IMR-90 (cell line): Measurements from ENCODE around the gene HOXD12. TPM values are rescaled to one million over a fixed set of nuclear protein-coding genes. Genes with fewer than 3 reads are reported as not detected.

Source experiments
- ATAC-seq: fragments of 200-7000 bp; cut with Tn5 transposase; 2 replicates; pipeline ENCODE4 v1.9.1; 2020; ENCODE audit warnings: low read depth, mild to moderate bottlenecking, moderate library complexity
- BruUV-seq: library from RNA; stranded (reverse); fragments of 400-500 nt; replicated peaks from 2 replicates; lab custom pipeline; 2021; lab: Mats Ljungman, UMichigan
- CTCF ChIA-PET: fragments of 300-600 bp; formaldehyde crosslinking; extraction: SDS; loops from one replicate; lab custom pipeline; 2021; ENCODE audit warnings: antibody characterized with exemption; lab: Yijun Ruan, JAX
- POLR2A ChIA-PET: fragments of 300-600 bp; sonication (Branson Sonifier 250); formaldehyde crosslinking; loops from one replicate; lab custom pipeline; 2022; ENCODE audit warnings: antibody characterized with exemption; ENCODE audit not compliant: unreplicated experiment; lab: Charles Lee
- DNase-seq: peaks from one replicate; pipeline ENCODE4 v3.0.0; 2013
- H2AFZ ChIP-seq: replicated peaks from 2 replicates; pipeline ENCODE3; 2013; ENCODE audit warnings: low read length, mild to moderate bottlenecking; ENCODE audit not compliant: poor library complexity
- H2AK5ac ChIP-seq: 2 replicates; pipeline ENCODE4 v1.6.1; 2013; ENCODE audit warnings: low read depth, low read length, inconsistent platforms
- H2AK9ac ChIP-seq: replicated peaks from 2 replicates; pipeline ENCODE3; 2013; ENCODE audit warnings: mild to moderate bottlenecking, low read depth, low read length, moderate library complexity; ENCODE audit not compliant: poor library complexity
- H2BK120ac ChIP-seq: 2 replicates; pipeline ENCODE4 v1.6.1; 2013; ENCODE audit warnings: low read depth, low read length, inconsistent platforms
- H2BK15ac ChIP-seq: 3 replicates; pipeline ENCODE4 v1.6.1; 2013; ENCODE audit warnings: low read depth, low read length, inconsistent platforms
- H2BK20ac ChIP-seq: 2 replicates; pipeline ENCODE4 v1.6.1; 2013; ENCODE audit warnings: low read depth, mild to moderate bottlenecking, inconsistent platforms, low read length, moderate library complexity
- H2BK5ac ChIP-seq: 2 replicates; pipeline ENCODE4 v1.6.1; 2013; ENCODE audit warnings: mild to moderate bottlenecking, low read depth, low read length, inconsistent platforms; ENCODE audit not compliant: poor library complexity, severe bottlenecking
- H3K14ac ChIP-seq: replicated peaks from 2 replicates; pipeline ENCODE4 v1.6.1; 2013; ENCODE audit warnings: low read depth, low read length, inconsistent platforms
- H3K18ac ChIP-seq: 2 replicates; pipeline ENCODE4 v1.6.1; 2013; ENCODE audit warnings: low read depth, low read length, control low read depth
- H3K23ac ChIP-seq: 2 replicates; pipeline ENCODE4 v1.6.1; 2013; ENCODE audit warnings: low read depth, low read length, inconsistent platforms
- H3K27ac ChIP-seq: 2 replicates; pipeline ENCODE4 v1.5.1; 2013; ENCODE audit warnings: mild to moderate bottlenecking, control low read depth, low read length; ENCODE audit not compliant: insufficient read depth
- H3K27me3 ChIP-seq: 2 replicates; pipeline ENCODE4 v1.6.1; 2013; ENCODE audit warnings: low read length; ENCODE audit not compliant: control insufficient read depth, insufficient read depth
- H3K36me3 ChIP-seq: 2 replicates; pipeline ENCODE4 v1.6.1; 2013; ENCODE audit warnings: low read length, mixed read lengths; ENCODE audit not compliant: control insufficient read depth, insufficient read depth
- H3K4ac ChIP-seq: 2 replicates; pipeline ENCODE4 v1.6.1; 2013; ENCODE audit warnings: low read depth, low read length, inconsistent platforms
- H3K4me1 ChIP-seq: 2 replicates; pipeline ENCODE4 v1.6.1; 2013; ENCODE audit warnings: low read length, mixed read lengths; ENCODE audit not compliant: control insufficient read depth, insufficient read depth
- H3K4me2 ChIP-seq: 2 replicates; pipeline ENCODE4 v1.6.1; 2013; ENCODE audit warnings: low read depth, mild to moderate bottlenecking, control low read depth, low read length, moderate library complexity
- H3K4me3 ChIP-seq: 2 replicates; pipeline ENCODE4 v1.5.1; 2013; ENCODE audit warnings: low read depth, mild to moderate bottlenecking, control low read depth, low read length, moderate library complexity; ENCODE audit not compliant: insufficient read depth
- H3K56ac ChIP-seq: 2 replicates; pipeline ENCODE4 v1.6.1; 2013; ENCODE audit warnings: low read length, inconsistent platforms; ENCODE audit not compliant: insufficient read depth; ENCODE audit errors: extremely low read depth
- H3K79me1 ChIP-seq, 2 experiments: 2 replicates each; pipeline ENCODE4 v1.6.1; 2013; ENCODE audit warnings: low read length in 2 of 2, inconsistent platforms in 1 of 2, low read depth in 1 of 2
- H3K9ac ChIP-seq: 2 replicates; pipeline ENCODE4 v1.6.1; 2013; ENCODE audit warnings: low read depth, low read length, control low read depth
- H3K9me1 ChIP-seq: 2 replicates; pipeline ENCODE4 v1.6.1; 2013; ENCODE audit warnings: low read length, inconsistent platforms; ENCODE audit not compliant: insufficient read depth
- H3K9me3 ChIP-seq: 2 replicates; pipeline ENCODE4 v1.6.1; 2013; ENCODE audit warnings: low read length; ENCODE audit not compliant: control insufficient read depth, insufficient read depth
- H4K20me1 ChIP-seq: 2 replicates; pipeline ENCODE4 v1.6.1; 2013; ENCODE audit warnings: low read length, inconsistent platforms; ENCODE audit not compliant: insufficient read depth
- H4K5ac ChIP-seq: 2 replicates; pipeline ENCODE4 v1.6.1; 2013; ENCODE audit warnings: mild to moderate bottlenecking, low read depth, low read length, control low read depth
- H4K8ac ChIP-seq, 2 experiments: 2 replicates each; pipeline ENCODE4 v1.6.1; 2013; ENCODE audit warnings: low read depth in 2 of 2, low read length in 2 of 2, control low read depth in 1 of 2, inconsistent platforms in 1 of 2
- H4K91ac ChIP-seq: 2 replicates; pipeline ENCODE4 v1.6.1; 2013; ENCODE audit warnings: low read depth, low read length, inconsistent platforms; ENCODE audit not compliant: insufficient read depth
- CEBPB ChIP-seq: IDR thresholded peaks from 2 replicates; pipeline ENCODE4 v1.6.1; 2012; ENCODE audit warnings: low read depth, low read length, improper control_type of control experiment
- WGBS, 2 experiments: methylation state at CpG; one replicate each; pipeline versions ENCODE4 v1.1.5 to v1.1.7; 2013; ENCODE audit warnings: missing lambda C conversion rate in 2 of 2; ENCODE audit not compliant: insufficient read length in 1 of 2; ENCODE audit errors: extremely low coverage in 2 of 2; 5-methylcytosine and 5-hydroxymethylcytosine counted together
- dilution Hi-C: fragments of 300-500 bp; cut with HindIII; formaldehyde crosslinking; loops from one replicate; pipeline ENCODE4 v1.14.3; 2018; ENCODE audit warnings: low sequenced_read_pairs; ENCODE audit not compliant: unreplicated experiment
- in situ Hi-C: fragments of 300-500 bp; cut with MboI; formaldehyde crosslinking; loops from 3 replicates; pipeline ENCODE4 v1.14.3; 2019; ENCODE audit warnings: low sequenced_read_pairs, inconsistent platforms, mixed read lengths
- intact Hi-C: fragments of 100-400 bp; cut with micrococcal nuclease; formaldehyde crosslinking; loops from 2 replicates; pipeline ENCODE4 v1.10.0; 2022
- polyA plus RNA-seq, 3 experiments: library from polyadenylated mRNA; depleted of rRNA; stranded (reverse); fragments of >200 nt; gene quantifications; 2 replicates each; pipeline ENCODE4 v1.2.3, GENCODE V29; 2012; ENCODE audit warnings: low replicate concordance in 1 of 3
- total RNA-seq: library from RNA; depleted of rRNA; stranded (reverse); fragments of >200 nt; gene quantifications from 2 replicates; pipeline ENCODE4 v1.2.3, GENCODE V29; 2012

HOXD12 gene
- total and polyA plus RNA-seq, 2 of the 4 experiments (the other 2 are of a cell fraction), result not detected

GRCh38 chr2:176137252-176137580 is 37.6 kb downstream of the HOXD12 start:
- H3K9me3 ChIP-seq, result peaks cover 3% of the 10 kb centered on the region
- no peak overlapping the region for H3K4me3 ChIP-seq
- no peak overlapping the region for H3K9ac ChIP-seq
- ChIA-PET POLR2A (no interaction called here), CTCF (no interaction called here)
- H4K91ac ChIP-seq, result no peak overlapping the region
- in situ Hi-C loops (no loop called here), dilution Hi-C loops (no loop called here), intact Hi-C loops (no loop called here)
- H4K5ac ChIP-seq, result no peak overlapping the region
- H2AK9ac ChIP-seq, result no peak overlapping the region
- H2BK5ac ChIP-seq, result no peak overlapping the region
- no peak overlapping the region for H3K14ac ChIP-seq
- no peaks in the 10 kb centered on the region for H3K36me3 ChIP-seq
- no peaks in the 10 kb centered on the region for H4K20me1 ChIP-seq
- TF ChIP-seq CEBPB, result no peak
- no peak overlapping the region for H3K27ac ChIP-seq
- no peak overlapping the region for H3K4ac ChIP-seq
- no peak overlapping the region for H2BK15ac ChIP-seq
- no CpG with 5 or more reads among the region's 2 CpGs for WGBS, 2 experiments
- no peak overlapping the region for H3K4me2 ChIP-seq
- no peak overlapping the region for H3K23ac ChIP-seq
- no peak overlapping the region for H3K18ac ChIP-seq
- H3K79me1 ChIP-seq, result no peaks in the 10 kb centered on the region
- H3K27me3 ChIP-seq, result peaks cover 90% of the 10 kb centered on the region
- no peak overlapping the region for H2AK5ac ChIP-seq
- no peak for ATAC-seq
- H2BK20ac ChIP-seq, result no peak overlapping the region
- no peaks in the 10 kb centered on the region for H3K9me1 ChIP-seq
- H2AFZ ChIP-seq, result no peak overlapping the region
- BruUV-seq, result no TSS peak
- no peak overlapping the region for H4K8ac ChIP-seq
- no peak overlapping the region for H2BK120ac ChIP-seq
- H3K56ac ChIP-seq, result no peak overlapping the region
- no peak for DNase-seq
- no peaks in the 10 kb centered on the region for H3K4me1 ChIP-seq
